Prostate gland (tissue), 2 donors: ENCODE results near the gene PYURF. TPM values are rescaled to one million over a fixed set of nuclear protein-coding genes. Genes with fewer than 3 reads are reported as not detected.

ENCODE experiments used
- DNase-seq: peaks from one replicate; pipeline ENCODE4 v3.0.0-alpha.2; 2019; ENCODE audit warnings: low spot score
- H3K27ac ChIP-seq, 2 donors: fragments of 200-600 bp; sonication (generic); 2 replicates each; pipeline ENCODE4 v1.5.1; 2017 to 2019
- H3K27me3 ChIP-seq: fragments of 200-600 bp; sonication (generic); replicated peaks from 2 replicates; pipeline ENCODE4 v1.5.1; 2019; ENCODE audit not compliant: insufficient read depth
- H3K36me3 ChIP-seq, 2 donors: fragments of 200-600 bp; sonication (generic); 1 replicate in 1 of 2; 2 replicates in 1 of 2; pipeline versions ENCODE4 v1.5.1 to v1.8.1; 2017 to 2019
- H3K4me1 ChIP-seq: fragments of 200-600 bp; sonication (generic); replicated peaks from 2 replicates; pipeline ENCODE4 v1.5.1; 2019
- H3K4me3 ChIP-seq, 2 donors: fragments of 200-600 bp; sonication (generic); 2 replicates each; pipeline ENCODE4 v1.5.1; 2017 to 2019
- H3K9me3 ChIP-seq: fragments of 200-600 bp; sonication (generic); 2 replicates; pipeline ENCODE4 v1.5.1; 2017
- POLR2A ChIP-seq: fragments of 450-650 bp; IDR thresholded peaks from one replicate; pipeline ENCODE4 v1.6.1; 2016; ENCODE audit warnings: antibody characterized with exemption, mild to moderate bottlenecking
- POLR2AphosphoS5 ChIP-seq: sonication (generic); formaldehyde crosslinking; IDR thresholded peaks from one replicate; pipeline ENCODE4 v1.6.1; 2017; ENCODE audit warnings: antibody characterized with exemption
- WGBS: methylation state at CpG from one replicate; pipeline ENCODE4 v1.1.5; 2018; 5-methylcytosine and 5-hydroxymethylcytosine counted together
- intact Hi-C: fragments of 100-400 bp; cut with DNase I; formaldehyde crosslinking; loops from one replicate; pipeline ENCODE4 v1.14.2; 2022
- total RNA-seq, 2 donors: library from RNA; depleted of rRNA; stranded (reverse); fragments of >200 nt; gene quantifications; one replicate each; pipeline ENCODE4 v1.1.0, GENCODE V29; 2016
- TF ChIP-seq, protein P1 (sequence below), 4 experiments: fragments of 200-600 bp in 2 of 4; fragments of 450-650 bp in 2 of 4; sonication (generic) in 2 of 4; IDR thresholded peaks; 1 replicate in 3 of 4; 2 replicates in 1 of 4; pipeline ENCODE4 v1.5.1; 2016 to 2019; ENCODE audit warnings: antibody characterized with exemption in 4 of 4, mild to moderate bottlenecking in 2 of 4, moderate library complexity in 2 of 4

PYURF gene
- total RNA-seq, 2 donors from 2014 or later = 84.5 to 133 TPM

GRCh38 chr4:88477229-88477860 is 46.2 kb downstream of the PYURF start:
- intact Hi-C loops = no loop called here
- 79% methylated on average over 4 of the region's 5 CpGs for WGBS
- Histone ChIP-seq H3K4me3 (no peak overlapping the region), H3K27ac (no peak overlapping the region), H3K4me1 (no peaks in the 10 kb centered on the region), H3K9me3 (no peaks in the 10 kb centered on the region), H3K36me3 (no peaks in the 10 kb centered on the region), H3K27me3 (no peaks in the 10 kb centered on the region)
- TF ChIP-seq, protein P1, sequence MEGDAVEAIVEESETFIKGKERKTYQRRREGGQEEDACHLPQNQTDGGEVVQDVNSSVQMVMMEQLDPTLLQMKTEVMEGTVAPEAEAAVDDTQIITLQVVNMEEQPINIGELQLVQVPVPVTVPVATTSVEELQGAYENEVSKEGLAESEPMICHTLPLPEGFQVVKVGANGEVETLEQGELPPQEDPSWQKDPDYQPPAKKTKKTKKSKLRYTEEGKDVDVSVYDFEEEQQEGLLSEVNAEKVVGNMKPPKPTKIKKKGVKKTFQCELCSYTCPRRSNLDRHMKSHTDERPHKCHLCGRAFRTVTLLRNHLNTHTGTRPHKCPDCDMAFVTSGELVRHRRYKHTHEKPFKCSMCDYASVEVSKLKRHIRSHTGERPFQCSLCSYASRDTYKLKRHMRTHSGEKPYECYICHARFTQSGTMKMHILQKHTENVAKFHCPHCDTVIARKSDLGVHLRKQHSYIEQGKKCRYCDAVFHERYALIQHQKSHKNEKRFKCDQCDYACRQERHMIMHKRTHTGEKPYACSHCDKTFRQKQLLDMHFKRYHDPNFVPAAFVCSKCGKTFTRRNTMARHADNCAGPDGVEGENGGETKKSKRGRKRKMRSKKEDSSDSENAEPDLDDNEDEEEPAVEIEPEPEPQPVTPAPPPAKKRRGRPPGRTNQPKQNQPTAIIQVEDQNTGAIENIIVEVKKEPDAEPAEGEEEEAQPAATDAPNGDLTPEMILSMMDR (IDR thresholded peaks at IDR 0.05) = no peak
- TF ChIP-seq POLR2A = no peak
- TF ChIP-seq POLR2AphosphoS5 = no peak
- DNase-seq = no peak

Other genes with a start within 250 kb of the PYURF start
- 10 to 100 TPM; 63.7 to 65.1 TPM for gene PPM1K, start 239.2 kb downstream of the PYURF start, total RNA-seq
- 10 to 100 TPM; 16.0 to 20.6 TPM for gene HERC6, start 144.9 kb downstream of the PYURF start, total RNA-seq
- gene HERC5, start 66.7 kb downstream of the PYURF start, total RNA-seq = 10 to 100 TPM in 1 of 2 donors, 1 to 10 TPM in 1; 8.8 to 59.4 TPM
- 10 to 100 TPM; 36.5 to 42.2 TPM for gene HERC3, start 68.7 kb upstream of the PYURF start, total RNA-seq
- 10 to 100 TPM in 1 of 2 donors, 1 to 10 TPM in 1; 7.7 to 10.5 TPM for gene NAP1L5, start 174.1 kb upstream of the PYURF start, total RNA-seq